IMR-90 (cell line): ENCODE results near the gene MDH1. TPM values are rescaled to one million over a fixed set of nuclear protein-coding genes. Genes with fewer than 3 reads are reported as not detected.

ENCODE experiments used
- ATAC-seq: fragments of 200-7000 bp; cut with Tn5 transposase; 2 replicates; pipeline ENCODE4 v1.9.1; 2020; ENCODE audit warnings: low read depth, mild to moderate bottlenecking, moderate library complexity
- BruUV-seq: library from RNA; stranded (reverse); fragments of 400-500 nt; replicated peaks from 2 replicates; lab custom pipeline; 2021; lab: Mats Ljungman, UMichigan
- CTCF ChIA-PET: fragments of 300-600 bp; formaldehyde crosslinking; extraction: SDS; loops from one replicate; lab custom pipeline; 2021; ENCODE audit warnings: antibody characterized with exemption; lab: Yijun Ruan, JAX
- POLR2A ChIA-PET: fragments of 300-600 bp; sonication (Branson Sonifier 250); formaldehyde crosslinking; loops from one replicate; lab custom pipeline; 2022; ENCODE audit warnings: antibody characterized with exemption; ENCODE audit not compliant: unreplicated experiment; lab: Charles Lee
- DNase-seq: peaks from one replicate; pipeline ENCODE4 v3.0.0; 2013
- H2AFZ ChIP-seq: replicated peaks from 2 replicates; pipeline ENCODE3; 2013; ENCODE audit warnings: low read length, mild to moderate bottlenecking; ENCODE audit not compliant: poor library complexity
- H2AK5ac ChIP-seq: 2 replicates; pipeline ENCODE4 v1.6.1; 2013; ENCODE audit warnings: low read depth, low read length, inconsistent platforms
- H2AK9ac ChIP-seq: replicated peaks from 2 replicates; pipeline ENCODE3; 2013; ENCODE audit warnings: mild to moderate bottlenecking, low read depth, low read length, moderate library complexity; ENCODE audit not compliant: poor library complexity
- H2BK120ac ChIP-seq: 2 replicates; pipeline ENCODE4 v1.6.1; 2013; ENCODE audit warnings: low read depth, low read length, inconsistent platforms
- H2BK15ac ChIP-seq: 3 replicates; pipeline ENCODE4 v1.6.1; 2013; ENCODE audit warnings: low read depth, low read length, inconsistent platforms
- H2BK20ac ChIP-seq: 2 replicates; pipeline ENCODE4 v1.6.1; 2013; ENCODE audit warnings: low read depth, mild to moderate bottlenecking, inconsistent platforms, low read length, moderate library complexity
- H2BK5ac ChIP-seq: 2 replicates; pipeline ENCODE4 v1.6.1; 2013; ENCODE audit warnings: mild to moderate bottlenecking, low read depth, low read length, inconsistent platforms; ENCODE audit not compliant: poor library complexity, severe bottlenecking
- H3K14ac ChIP-seq: replicated peaks from 2 replicates; pipeline ENCODE4 v1.6.1; 2013; ENCODE audit warnings: low read depth, low read length, inconsistent platforms
- H3K18ac ChIP-seq: 2 replicates; pipeline ENCODE4 v1.6.1; 2013; ENCODE audit warnings: low read depth, low read length, control low read depth
- H3K23ac ChIP-seq: 2 replicates; pipeline ENCODE4 v1.6.1; 2013; ENCODE audit warnings: low read depth, low read length, inconsistent platforms
- H3K27ac ChIP-seq: 2 replicates; pipeline ENCODE4 v1.5.1; 2013; ENCODE audit warnings: mild to moderate bottlenecking, control low read depth, low read length; ENCODE audit not compliant: insufficient read depth
- H3K27me3 ChIP-seq: 2 replicates; pipeline ENCODE4 v1.6.1; 2013; ENCODE audit warnings: low read length; ENCODE audit not compliant: control insufficient read depth, insufficient read depth
- H3K36me3 ChIP-seq: 2 replicates; pipeline ENCODE4 v1.6.1; 2013; ENCODE audit warnings: low read length, mixed read lengths; ENCODE audit not compliant: control insufficient read depth, insufficient read depth
- H3K4ac ChIP-seq: 2 replicates; pipeline ENCODE4 v1.6.1; 2013; ENCODE audit warnings: low read depth, low read length, inconsistent platforms
- H3K4me1 ChIP-seq: 2 replicates; pipeline ENCODE4 v1.6.1; 2013; ENCODE audit warnings: low read length, mixed read lengths; ENCODE audit not compliant: control insufficient read depth, insufficient read depth
- H3K4me2 ChIP-seq: 2 replicates; pipeline ENCODE4 v1.6.1; 2013; ENCODE audit warnings: low read depth, mild to moderate bottlenecking, control low read depth, low read length, moderate library complexity
- H3K4me3 ChIP-seq: 2 replicates; pipeline ENCODE4 v1.5.1; 2013; ENCODE audit warnings: low read depth, mild to moderate bottlenecking, control low read depth, low read length, moderate library complexity; ENCODE audit not compliant: insufficient read depth
- H3K56ac ChIP-seq: 2 replicates; pipeline ENCODE4 v1.6.1; 2013; ENCODE audit warnings: low read length, inconsistent platforms; ENCODE audit not compliant: insufficient read depth; ENCODE audit errors: extremely low read depth
- H3K79me1 ChIP-seq, 2 experiments: 2 replicates each; pipeline ENCODE4 v1.6.1; 2013; ENCODE audit warnings: low read length in 2 of 2, inconsistent platforms in 1 of 2, low read depth in 1 of 2
- H3K9ac ChIP-seq: 2 replicates; pipeline ENCODE4 v1.6.1; 2013; ENCODE audit warnings: low read depth, low read length, control low read depth
- H3K9me1 ChIP-seq: 2 replicates; pipeline ENCODE4 v1.6.1; 2013; ENCODE audit warnings: low read length, inconsistent platforms; ENCODE audit not compliant: insufficient read depth
- H3K9me3 ChIP-seq: 2 replicates; pipeline ENCODE4 v1.6.1; 2013; ENCODE audit warnings: low read length; ENCODE audit not compliant: control insufficient read depth, insufficient read depth
- H4K20me1 ChIP-seq: 2 replicates; pipeline ENCODE4 v1.6.1; 2013; ENCODE audit warnings: low read length, inconsistent platforms; ENCODE audit not compliant: insufficient read depth
- H4K5ac ChIP-seq: 2 replicates; pipeline ENCODE4 v1.6.1; 2013; ENCODE audit warnings: mild to moderate bottlenecking, low read depth, low read length, control low read depth
- H4K8ac ChIP-seq, 2 experiments: 2 replicates each; pipeline ENCODE4 v1.6.1; 2013; ENCODE audit warnings: low read depth in 2 of 2, low read length in 2 of 2, control low read depth in 1 of 2, inconsistent platforms in 1 of 2
- H4K91ac ChIP-seq: 2 replicates; pipeline ENCODE4 v1.6.1; 2013; ENCODE audit warnings: low read depth, low read length, inconsistent platforms; ENCODE audit not compliant: insufficient read depth
- CEBPB ChIP-seq: IDR thresholded peaks from 2 replicates; pipeline ENCODE4 v1.6.1; 2012; ENCODE audit warnings: low read depth, low read length, improper control_type of control experiment
- CHD1 ChIP-seq: IDR thresholded peaks from 2 replicates; pipeline ENCODE4 v1.6.1; 2012; ENCODE audit warnings: low read depth, low read length, improper control_type of control experiment
- FOS ChIP-seq: fragments of 150-350 bp; IDR thresholded peaks from 2 replicates; pipeline ENCODE4 v1.6.1; 2016; ENCODE audit warnings: low read depth, low read length
- MAFK ChIP-seq: IDR thresholded peaks from 2 replicates; pipeline ENCODE4 v1.6.1; 2012; ENCODE audit warnings: low read depth, low read length, improper control_type of control experiment
- MAZ ChIP-seq: IDR thresholded peaks from 2 replicates; pipeline ENCODE4 v1.6.1; 2012; ENCODE audit warnings: low read depth, mild to moderate bottlenecking, low read length, improper control_type of control experiment, moderate library complexity, borderline replicate concordance
- MXI1 ChIP-seq: IDR thresholded peaks from 2 replicates; pipeline ENCODE4 v1.6.1; 2012; ENCODE audit warnings: low read depth, mild to moderate bottlenecking, low read length, moderate library complexity, borderline replicate concordance
- NFE2L2 ChIP-seq: fragments of 150-350 bp; IDR thresholded peaks from 2 replicates; pipeline ENCODE4 v1.6.1; 2016; ENCODE audit warnings: low read depth, mild to moderate bottlenecking, low read length
- POLR2A ChIP-seq: IDR thresholded peaks from 2 replicates; pipeline ENCODE4 v1.6.1; 2012; ENCODE audit warnings: mild to moderate bottlenecking, low read depth, low read length
- RAD21 ChIP-seq: IDR thresholded peaks from 2 replicates; pipeline ENCODE4 v1.6.1; 2012; ENCODE audit warnings: low read length, improper control_type of control experiment
- RCOR1 ChIP-seq: IDR thresholded peaks from 2 replicates; pipeline ENCODE4 v1.6.1; 2012; ENCODE audit warnings: mild to moderate bottlenecking, low read length, improper control_type of control experiment; ENCODE audit not compliant: insufficient replicate concordance
- RFX5 ChIP-seq: IDR thresholded peaks from 2 replicates; pipeline ENCODE4 v1.8.0; 2012; ENCODE audit warnings: low read depth, mild to moderate bottlenecking, low read length, moderate library complexity
- WGBS, 2 experiments: methylation state at CpG; one replicate each; pipeline versions ENCODE4 v1.1.5 to v1.1.7; 2013; ENCODE audit warnings: missing lambda C conversion rate in 2 of 2; ENCODE audit not compliant: insufficient read length in 1 of 2; ENCODE audit errors: extremely low coverage in 2 of 2; 5-methylcytosine and 5-hydroxymethylcytosine counted together
- dilution Hi-C: fragments of 300-500 bp; cut with HindIII; formaldehyde crosslinking; loops from one replicate; pipeline ENCODE4 v1.14.3; 2018; ENCODE audit warnings: low sequenced_read_pairs; ENCODE audit not compliant: unreplicated experiment
- in situ Hi-C: fragments of 300-500 bp; cut with MboI; formaldehyde crosslinking; loops from 3 replicates; pipeline ENCODE4 v1.14.3; 2019; ENCODE audit warnings: low sequenced_read_pairs, inconsistent platforms, mixed read lengths
- intact Hi-C: fragments of 100-400 bp; cut with micrococcal nuclease; formaldehyde crosslinking; loops from 2 replicates; pipeline ENCODE4 v1.10.0; 2022
- polyA plus RNA-seq, 3 experiments: library from polyadenylated mRNA; depleted of rRNA; stranded (reverse); fragments of >200 nt; gene quantifications; 2 replicates each; pipeline ENCODE4 v1.2.3, GENCODE V29; 2012; ENCODE audit warnings: low replicate concordance in 1 of 3
- total RNA-seq: library from RNA; depleted of rRNA; stranded (reverse); fragments of >200 nt; gene quantifications from 2 replicates; pipeline ENCODE4 v1.2.3, GENCODE V29; 2012
- TF ChIP-seq, protein P1 (sequence below): fragments of 150-350 bp; IDR thresholded peaks from 2 replicates; pipeline ENCODE4 v1.6.1; 2016; ENCODE audit warnings: low read depth, mild to moderate bottlenecking, low read length, moderate library complexity, borderline replicate concordance
- TF ChIP-seq, protein P2 (sequence below): fragments of 150-350 bp; IDR thresholded peaks from 2 replicates; pipeline ENCODE4 v1.6.1; 2017; ENCODE audit warnings: mild to moderate bottlenecking, antibody characterized with exemption, low read length, low read depth
- TF ChIP-seq, protein P3 (sequence below): conservative IDR thresholded peaks from 2 replicates; pipeline ENCODE4 v1.5.1; 2012; ENCODE audit warnings: mild to moderate bottlenecking, low read depth, low read length, improper control_type of control experiment

Gene MDH1
- total and polyA plus RNA-seq, 2 of the 4 experiments (the other 2 are of a cell fraction) = 195 to 248 TPM

DNA sequence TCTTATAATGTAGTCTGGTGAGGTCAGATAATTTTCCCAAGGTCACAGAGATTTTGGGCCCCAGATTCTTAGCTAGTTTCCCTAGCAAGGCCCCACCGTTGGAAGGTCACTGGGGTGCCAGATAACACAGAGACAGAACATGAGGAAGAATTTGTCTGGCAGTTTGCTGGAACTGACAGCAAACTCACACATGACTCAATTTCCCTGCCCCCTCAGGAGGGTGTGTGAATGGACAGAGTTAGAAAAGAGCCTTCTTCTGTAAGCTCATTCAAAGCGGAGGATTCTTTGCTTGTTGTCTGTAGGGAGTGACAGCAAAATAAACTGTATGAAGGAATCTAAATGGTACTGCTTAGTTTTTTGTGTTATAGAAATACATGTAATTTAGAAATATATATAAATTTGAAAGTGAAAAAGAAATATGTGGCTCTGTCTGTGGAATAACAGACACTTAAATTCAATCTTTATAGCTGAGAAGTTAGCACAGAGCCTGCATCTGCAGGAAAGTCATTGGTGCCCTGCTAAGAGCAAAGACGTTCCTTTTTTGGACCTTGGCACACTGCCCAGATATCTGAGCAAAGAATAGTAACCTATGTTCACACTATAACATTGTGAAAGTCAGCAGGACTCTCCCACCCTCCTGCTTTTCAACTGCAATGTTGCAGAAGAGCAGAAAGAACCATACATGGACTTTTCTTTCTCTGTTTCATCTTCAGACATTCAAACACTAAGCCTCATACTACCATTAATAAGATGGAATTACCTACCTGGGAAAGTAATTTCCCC is 2.1 kb downstream of the MDH1 start:
- WGBS, 2 experiments = 0% methylated on average over 1 of the region's 3 CpGs; no CpG with 5 or more reads in 1 of the 2 experiments
- intact Hi-C loops (no loop called here), in situ Hi-C loops (no loop called here), dilution Hi-C loops (no loop called here)
- Histone ChIP-seq H2BK20ac (no peak overlapping the region), H3K27me3 (no peaks in the 10 kb centered on the region), H3K4ac (no peak overlapping the region), H3K14ac (no peak overlapping the region), H2BK15ac (no peak overlapping the region), H3K9ac (no peak overlapping the region), H2AK5ac (no peak overlapping the region), H3K36me3 (no peaks in the 10 kb centered on the region; the same call in 1 of the 2 replicates), H3K9me1 (no peaks in the 10 kb centered on the region), H2AK9ac (no peak overlapping the region), H4K8ac (no peak overlapping the region), H2BK5ac (no peak overlapping the region), H4K91ac (no peak overlapping the region), H3K4me2 (no peak overlapping the region), H3K79me1 (peaks cover 24 to 53% of the 10 kb centered on the region in 2 experiments), H3K4me3 (no peak overlapping the region), H3K18ac (no peak overlapping the region), H4K20me1 (no peaks in the 10 kb centered on the region), H3K23ac (no peak overlapping the region), H2AFZ (no peak overlapping the region), H3K27ac (no peak overlapping the region), H4K5ac (no peak overlapping the region), H3K9me3 (no peaks in the 10 kb centered on the region), H3K4me1 (peaks cover 2% of the 10 kb centered on the region; the same call in 1 of the 2 replicates), H3K56ac (no peak overlapping the region), H2BK120ac (no peak overlapping the region)
- no TSS peak for BruUV-seq
- POLR2A ChIA-PET = no interaction called here
- no peak for TF ChIP-seq RAD21
- TF ChIP-seq MAZ = no peak
- TF ChIP-seq MAFK = no peak
- no peak for TF ChIP-seq CHD1
- TF ChIP-seq, protein P1, sequence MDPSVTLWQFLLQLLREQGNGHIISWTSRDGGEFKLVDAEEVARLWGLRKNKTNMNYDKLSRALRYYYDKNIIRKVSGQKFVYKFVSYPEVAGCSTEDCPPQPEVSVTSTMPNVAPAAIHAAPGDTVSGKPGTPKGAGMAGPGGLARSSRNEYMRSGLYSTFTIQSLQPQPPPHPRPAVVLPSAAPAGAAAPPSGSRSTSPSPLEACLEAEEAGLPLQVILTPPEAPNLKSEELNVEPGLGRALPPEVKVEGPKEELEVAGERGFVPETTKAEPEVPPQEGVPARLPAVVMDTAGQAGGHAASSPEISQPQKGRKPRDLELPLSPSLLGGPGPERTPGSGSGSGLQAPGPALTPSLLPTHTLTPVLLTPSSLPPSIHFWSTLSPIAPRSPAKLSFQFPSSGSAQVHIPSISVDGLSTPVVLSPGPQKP = no peak
- TF ChIP-seq NFE2L2 = no peak
- TF ChIP-seq POLR2A = no peak
- TF ChIP-seq RFX5 = no peak
- TF ChIP-seq, protein P2, sequence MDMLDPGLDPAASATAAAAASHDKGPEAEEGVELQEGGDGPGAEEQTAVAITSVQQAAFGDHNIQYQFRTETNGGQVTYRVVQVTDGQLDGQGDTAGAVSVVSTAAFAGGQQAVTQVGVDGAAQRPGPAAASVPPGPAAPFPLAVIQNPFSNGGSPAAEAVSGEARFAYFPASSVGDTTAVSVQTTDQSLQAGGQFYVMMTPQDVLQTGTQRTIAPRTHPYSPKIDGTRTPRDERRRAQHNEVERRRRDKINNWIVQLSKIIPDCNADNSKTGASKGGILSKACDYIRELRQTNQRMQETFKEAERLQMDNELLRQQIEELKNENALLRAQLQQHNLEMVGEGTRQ = no peak
- TF ChIP-seq, protein P3, sequence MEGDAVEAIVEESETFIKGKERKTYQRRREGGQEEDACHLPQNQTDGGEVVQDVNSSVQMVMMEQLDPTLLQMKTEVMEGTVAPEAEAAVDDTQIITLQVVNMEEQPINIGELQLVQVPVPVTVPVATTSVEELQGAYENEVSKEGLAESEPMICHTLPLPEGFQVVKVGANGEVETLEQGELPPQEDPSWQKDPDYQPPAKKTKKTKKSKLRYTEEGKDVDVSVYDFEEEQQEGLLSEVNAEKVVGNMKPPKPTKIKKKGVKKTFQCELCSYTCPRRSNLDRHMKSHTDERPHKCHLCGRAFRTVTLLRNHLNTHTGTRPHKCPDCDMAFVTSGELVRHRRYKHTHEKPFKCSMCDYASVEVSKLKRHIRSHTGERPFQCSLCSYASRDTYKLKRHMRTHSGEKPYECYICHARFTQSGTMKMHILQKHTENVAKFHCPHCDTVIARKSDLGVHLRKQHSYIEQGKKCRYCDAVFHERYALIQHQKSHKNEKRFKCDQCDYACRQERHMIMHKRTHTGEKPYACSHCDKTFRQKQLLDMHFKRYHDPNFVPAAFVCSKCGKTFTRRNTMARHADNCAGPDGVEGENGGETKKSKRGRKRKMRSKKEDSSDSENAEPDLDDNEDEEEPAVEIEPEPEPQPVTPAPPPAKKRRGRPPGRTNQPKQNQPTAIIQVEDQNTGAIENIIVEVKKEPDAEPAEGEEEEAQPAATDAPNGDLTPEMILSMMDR = no peak
- no peak for TF ChIP-seq MXI1
- no peak for TF ChIP-seq RCOR1
- TF ChIP-seq FOS = no peak
- no peak for TF ChIP-seq CEBPB
- CTCF ChIA-PET = interaction anchor here (0.6 kb wide), 1 partner anchor 911 kb away, joined by 3 read pairs; no protein-coding TSS in a partner anchor
- no peak for ATAC-seq
- no peak for DNase-seq
